ENCODE measurements around the gene CLN6.
"Not testable (repeated sequence)": the region's sequence is repeated elsewhere in the genome, so short reads cannot be mapped to it uniquely, and the experiment has no call there.

CLN6 gene

DNA sequence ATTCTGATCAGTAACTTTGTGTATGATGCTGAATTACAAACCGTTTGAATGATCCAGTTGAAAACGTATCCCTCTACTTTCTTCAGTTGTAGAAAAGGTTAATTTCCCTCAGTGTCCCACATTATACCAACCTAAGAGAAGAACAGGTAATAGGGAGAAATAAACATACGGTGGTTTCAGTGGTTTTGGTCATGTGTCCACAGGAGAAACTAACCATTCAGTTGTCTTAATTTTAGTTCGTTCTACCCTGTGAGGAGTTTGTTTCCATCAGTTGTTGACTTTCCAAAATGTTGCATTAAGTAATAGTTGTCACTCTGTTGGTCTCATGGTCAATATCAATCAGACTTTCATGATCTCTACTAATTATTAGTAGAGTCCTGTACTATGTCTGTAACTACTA lies 39.5 kb downstream of the CLN6 start:
- DNase-seq (ENCODE audit: low read depth), result no peak

- DNase-seq (ENCODE audit: low read depth), result no peak
Measured at GRCh38 chr15:68188647-68189046, 40.9 kb downstream of the CLN6 start.

DNA sequence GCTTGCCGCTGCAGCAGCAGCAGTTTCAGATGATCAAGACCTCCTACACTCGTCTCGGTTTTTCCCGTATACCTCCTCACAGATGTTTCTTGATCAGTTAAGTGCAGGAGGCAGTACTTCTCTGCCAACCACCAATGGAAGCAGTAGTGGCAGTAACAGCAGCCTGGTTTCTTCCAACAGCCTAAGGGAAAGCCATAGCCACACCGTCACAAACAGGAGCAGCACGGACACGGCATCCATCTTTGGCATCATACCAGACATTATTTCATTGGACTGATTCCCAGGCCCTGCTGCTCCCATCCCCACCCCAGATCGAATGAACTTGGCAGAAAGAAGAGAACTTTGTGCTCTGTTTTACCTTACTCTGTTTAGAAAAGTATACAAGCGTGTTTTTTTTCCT lies 42.0 kb downstream of the CLN6 start:
- DNase-seq (ENCODE audit: low read depth), result no peak

DNA sequence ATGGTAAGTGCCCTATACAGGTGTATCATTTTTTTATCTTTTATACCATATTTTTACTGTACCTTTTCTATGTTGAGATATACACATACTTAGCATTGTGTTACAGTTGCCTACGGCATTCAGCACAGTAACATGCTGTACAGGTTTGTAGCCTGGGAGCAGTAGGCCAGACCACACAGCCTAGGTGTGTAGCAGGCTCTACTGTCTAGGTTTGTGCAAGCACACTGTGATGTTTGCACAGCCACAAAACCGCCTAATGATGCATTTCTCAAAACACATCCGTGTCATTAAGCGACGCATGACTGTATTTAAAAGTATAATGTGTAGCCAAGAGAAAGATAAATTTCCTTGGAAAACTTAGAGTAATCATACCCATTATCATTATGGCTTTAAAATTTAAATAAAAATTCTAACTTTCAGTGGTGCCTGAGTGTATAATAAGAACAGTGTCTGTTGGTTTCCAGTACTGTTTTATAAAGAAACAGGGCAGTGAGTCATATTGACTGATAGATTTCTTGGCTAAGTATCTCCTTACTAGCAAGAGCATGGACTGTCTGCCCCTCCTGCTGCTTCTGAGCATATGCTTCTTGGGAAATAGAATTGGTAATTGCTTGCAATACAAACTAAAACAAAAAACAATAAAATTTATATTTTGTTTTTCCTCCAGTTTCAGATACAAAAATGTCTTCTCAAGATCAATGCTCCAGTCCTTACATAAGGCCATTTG lies 42.7 kb downstream of the CLN6 start:
- no peak for DNase-seq (ENCODE audit: low read depth)

GRCh38 chr15:68184616-68185480 lies 44.7 kb downstream of the CLN6 start:
- DNase-seq (ENCODE audit: low read depth), result no peak

- DNase-seq (ENCODE audit: low read depth), result no peak
Measured at GRCh38 chr15:68183616-68184315, 45.8 kb downstream of the CLN6 start.

DNA sequence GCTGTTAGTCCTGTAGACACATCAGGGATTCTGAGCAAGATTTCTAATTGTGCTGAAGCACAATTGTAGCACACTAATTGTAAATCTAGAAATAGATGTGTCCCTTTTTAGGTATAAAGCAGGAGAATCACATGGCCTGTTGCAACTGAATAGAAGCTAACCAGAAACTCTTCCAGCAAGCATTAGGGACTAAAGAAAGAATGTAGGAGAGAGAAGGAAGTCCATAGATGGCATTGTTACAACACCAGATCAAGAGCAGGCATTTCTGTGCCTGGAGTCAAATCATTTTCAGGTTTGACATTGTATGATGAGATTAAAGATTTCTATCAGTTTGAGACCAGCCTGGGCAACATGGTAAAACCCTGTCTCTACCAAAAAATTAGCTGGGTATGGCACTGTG lies 51.8 kb downstream of the CLN6 start:
- DNase-seq (ENCODE audit: low read depth), result no peak

- no peak for DNase-seq (ENCODE audit: low read depth)
Measured at GRCh38 chr15:68176601-68177000, 52.9 kb downstream of the CLN6 start.

- DNase-seq (ENCODE audit: low read depth), result no peak
Measured at GRCh38 chr15:68175526-68175925, 54.0 kb downstream of the CLN6 start.

DNA sequence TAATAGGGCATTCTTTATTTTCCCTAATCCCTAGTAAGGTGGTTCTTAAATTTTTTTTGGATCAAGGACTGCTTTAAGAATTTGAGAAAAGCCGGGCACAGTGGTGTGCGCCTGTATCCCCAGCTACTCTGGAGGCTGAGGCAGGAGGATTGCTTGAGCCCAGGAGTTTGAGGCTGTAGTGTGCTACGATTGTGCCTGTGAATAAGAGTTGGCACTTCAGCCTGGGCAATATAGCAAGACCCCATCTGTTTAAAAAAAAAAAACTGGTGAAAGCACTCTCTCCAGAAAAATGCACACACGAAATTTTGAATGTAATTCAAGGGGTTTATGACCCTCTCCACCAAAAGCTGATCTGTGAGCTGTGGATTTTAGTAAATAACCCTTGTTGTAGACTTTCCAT lies 56.4 kb downstream of the CLN6 start:
- DNase-seq (ENCODE audit: low read depth), result no peak

DNA sequence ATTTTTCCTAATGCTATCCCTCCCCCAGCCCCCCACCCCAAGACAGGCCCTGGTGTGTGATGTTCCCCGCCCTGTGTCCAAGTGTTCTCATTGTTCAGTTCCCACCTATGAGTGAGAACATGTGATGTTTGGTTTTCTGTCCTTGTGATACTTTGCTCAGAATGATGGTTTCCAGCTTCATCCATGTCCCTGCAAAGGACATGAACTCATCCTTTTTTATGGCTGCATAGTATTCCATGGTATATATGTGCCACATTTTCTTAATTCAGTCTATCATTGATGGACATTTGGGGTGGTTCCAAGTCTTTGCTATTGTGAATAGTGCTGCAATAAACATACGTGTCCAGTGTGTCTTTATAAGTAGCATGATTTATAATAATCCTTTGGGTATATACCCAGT lies 57.5 kb downstream of the CLN6 start:
- not testable (repeated sequence) for DNase-seq (ENCODE audit: low read depth)

- DNase-seq (ENCODE audit: low read depth), result no peak
Measured at GRCh38 chr15:68166847-68167246, 62.7 kb downstream of the CLN6 start.

DNA sequence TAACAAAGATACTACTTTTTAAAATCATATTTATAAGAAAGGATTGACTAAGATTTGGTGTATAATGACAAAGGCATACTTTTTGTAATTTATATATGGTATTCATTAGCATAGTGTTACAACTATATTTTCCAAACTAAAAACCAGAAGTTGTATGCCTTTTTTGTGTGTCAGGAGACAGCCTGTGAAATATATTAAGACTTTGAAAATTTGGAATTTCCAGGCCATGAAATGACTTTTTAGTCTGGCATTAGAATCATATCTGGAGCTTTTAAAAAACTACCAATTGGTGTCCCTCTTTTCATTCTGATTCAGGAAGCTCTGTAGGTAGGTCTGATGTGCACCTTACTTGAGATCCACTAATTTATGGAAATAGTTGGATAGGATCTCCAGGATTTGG lies 66.3 kb downstream of the CLN6 start:
- DNase-seq (ENCODE audit: low read depth), result no peak

DNA sequence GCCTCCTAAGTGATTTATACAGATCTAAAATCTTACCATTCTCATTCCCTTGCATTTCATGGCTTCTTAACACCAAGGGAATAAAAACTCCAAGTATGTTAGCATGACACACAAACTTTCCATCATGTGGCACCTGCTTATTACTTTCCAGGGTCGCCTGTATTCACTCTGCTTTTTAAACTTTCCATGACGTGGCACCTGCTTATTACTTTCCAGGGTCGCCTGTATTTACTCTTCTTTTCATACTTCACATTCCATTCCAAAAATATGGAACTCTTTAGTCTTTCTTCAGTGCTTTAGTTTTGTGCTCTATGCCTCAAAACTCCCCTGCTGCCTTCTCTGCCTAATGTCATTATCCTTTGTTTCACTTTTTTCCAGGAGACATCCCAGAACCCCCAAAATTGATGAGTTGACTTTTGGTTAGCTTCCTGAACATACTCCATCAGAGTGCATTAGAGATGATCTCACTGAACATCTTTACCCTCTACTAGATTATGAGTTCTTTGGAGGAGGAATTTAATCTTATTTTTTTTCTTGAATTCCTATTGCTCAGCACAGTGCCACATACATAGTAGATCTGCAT lies 71.4 kb downstream of the CLN6 start:
- DNase-seq (ENCODE audit: low read depth), result no peak

DNA sequence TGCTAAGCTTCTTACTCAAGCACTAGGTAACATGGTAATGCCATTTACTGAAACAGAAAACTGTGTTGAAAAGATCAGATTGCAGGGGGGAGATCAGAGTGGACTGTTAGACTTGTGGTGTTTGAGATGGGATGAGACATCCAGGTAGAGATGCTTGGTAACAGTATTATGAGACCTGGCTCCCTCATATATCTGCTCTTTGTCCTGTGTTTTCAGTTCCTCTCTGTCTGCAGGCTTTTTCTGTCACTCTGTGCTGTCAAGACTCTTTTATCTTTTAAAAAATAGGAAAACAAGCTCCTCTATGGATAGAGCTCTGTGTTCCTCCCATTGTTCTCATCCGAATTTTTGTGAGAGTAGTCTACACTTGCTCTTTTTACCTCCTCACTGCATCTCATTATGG lies 72.5 kb downstream of the CLN6 start:
- no peak for DNase-seq (ENCODE audit: low read depth)

All from stimulated activated CD8-positive, alpha-beta memory T cell treated with anti-CD3 and anti-CD28 coated beads, Interleukin-12 subunit alpha, Interleukin-12 subunit beta, amount 100 ng/mL, for 4 hours (primary cell).